OCI-LY3 (cell line): Measurements from ENCODE around the gene PRR16.

Experiments used
- CTCF ChIP-seq: fragments of 200-600, 300-600 bp; sonication (generic); IDR thresholded peaks from 2 replicates; pipeline ENCODE4 v1.5.1; 2014; ENCODE audit warnings: antibody characterized with exemption, low read length, low read depth
- EZH2phosphoT487 ChIP-seq: fragments of 200-600 bp; shearing (Covaris generic); IDR thresholded peaks from 2 replicates; pipeline ENCODE4 v1.6.1; 2018; ENCODE audit warnings: antibody characterized with exemption, mixed run types, low read depth

- TF ChIP-seq CTCF (no peak), EZH2phosphoT487 (no peak)
Measured at GRCh38 chr5:120628156-120628555, 164.1 kb downstream of the PRR16 start.
